ENCODE data around the gene COL4A2.

Gene COL4A2

DNA sequence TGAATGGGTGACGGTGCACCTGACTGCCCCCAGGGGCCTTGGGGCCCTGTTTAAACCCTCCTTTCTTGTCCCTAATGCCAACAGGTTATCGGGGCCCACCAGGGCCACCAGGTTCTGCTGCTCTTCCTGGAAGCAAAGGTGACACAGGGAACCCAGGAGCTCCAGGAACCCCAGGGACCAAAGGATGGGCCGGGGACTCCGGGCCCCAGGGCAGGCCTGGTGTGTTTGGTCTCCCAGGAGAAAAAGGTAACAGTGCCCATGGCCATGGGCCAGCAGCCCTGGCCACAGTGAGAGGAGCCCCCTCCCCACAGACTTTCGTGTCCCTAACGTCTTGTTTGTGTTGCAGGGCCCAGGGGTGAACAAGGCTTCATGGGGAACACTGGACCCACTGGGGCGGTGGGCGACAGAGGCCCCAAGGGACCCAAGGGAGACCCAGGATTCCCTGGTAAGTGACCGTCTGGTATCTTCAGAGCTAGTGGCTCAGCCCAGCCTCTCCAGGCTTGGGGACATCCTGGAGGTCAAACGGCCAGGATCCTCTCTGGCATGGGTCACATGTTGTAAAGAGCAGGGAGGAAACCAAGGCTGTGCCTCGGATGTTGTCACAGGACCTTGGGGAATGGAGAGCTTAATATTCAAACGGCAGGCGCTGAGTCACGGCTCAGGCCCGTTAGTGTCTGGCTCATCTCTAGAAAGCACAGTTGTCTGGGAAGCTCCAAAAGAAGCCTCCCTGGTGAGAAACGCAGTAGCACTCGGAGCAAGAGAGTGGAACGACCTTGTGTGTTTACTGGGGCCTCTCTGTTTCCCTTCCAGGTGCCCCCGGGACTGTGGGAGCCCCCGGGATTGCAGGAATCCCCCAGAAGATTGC lies 196.2 kb downstream of the COL4A2 start:
- DNase-seq: no peak

DNA sequence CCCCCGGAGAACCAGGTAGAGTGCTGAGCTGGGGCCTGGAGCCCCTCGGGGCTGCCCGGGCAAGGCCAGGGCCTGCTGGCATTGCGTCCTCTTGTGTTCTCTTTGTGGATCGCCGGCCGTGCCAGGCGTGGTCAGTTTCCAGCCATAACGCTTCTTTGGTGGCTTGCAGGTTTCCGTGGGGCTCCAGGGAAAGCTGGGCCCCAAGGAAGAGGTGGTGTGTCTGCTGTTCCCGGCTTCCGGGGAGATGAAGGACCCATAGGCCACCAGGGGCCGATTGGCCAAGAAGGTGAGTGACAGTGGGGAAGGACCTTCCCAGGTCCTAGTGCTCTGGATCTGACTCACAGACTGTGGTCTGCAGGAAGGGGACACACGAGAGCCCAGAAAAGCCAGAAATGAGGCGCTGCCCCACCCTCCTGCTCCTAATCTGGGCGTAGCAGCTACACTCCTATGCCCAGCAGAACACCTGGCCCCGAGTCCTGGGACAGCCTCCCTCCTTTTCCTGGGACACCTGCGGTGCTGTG lies 197.0 kb downstream of the COL4A2 start:
- no peak for DNase-seq

DNA sequence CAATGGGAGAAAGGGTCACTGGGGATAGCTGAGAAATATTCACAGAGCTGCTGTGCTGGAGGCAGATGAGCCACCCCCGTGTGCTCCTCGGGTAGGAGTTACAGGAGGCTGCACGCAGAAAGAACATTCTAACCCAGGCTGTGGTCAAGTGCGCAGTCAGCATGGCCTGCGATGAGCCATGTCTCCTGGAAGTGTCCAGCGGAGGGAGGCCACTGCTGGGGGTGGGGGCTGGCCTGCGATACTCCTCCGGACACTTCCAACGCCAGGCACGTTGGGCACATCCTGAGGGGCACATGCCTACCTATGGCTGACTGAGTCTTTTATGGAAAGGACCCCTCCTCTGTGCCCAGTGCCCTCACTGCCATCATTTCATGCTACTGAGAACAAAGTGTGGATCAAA lies 198.5 kb downstream of the COL4A2 start:
- no peak for DNase-seq

DNA sequence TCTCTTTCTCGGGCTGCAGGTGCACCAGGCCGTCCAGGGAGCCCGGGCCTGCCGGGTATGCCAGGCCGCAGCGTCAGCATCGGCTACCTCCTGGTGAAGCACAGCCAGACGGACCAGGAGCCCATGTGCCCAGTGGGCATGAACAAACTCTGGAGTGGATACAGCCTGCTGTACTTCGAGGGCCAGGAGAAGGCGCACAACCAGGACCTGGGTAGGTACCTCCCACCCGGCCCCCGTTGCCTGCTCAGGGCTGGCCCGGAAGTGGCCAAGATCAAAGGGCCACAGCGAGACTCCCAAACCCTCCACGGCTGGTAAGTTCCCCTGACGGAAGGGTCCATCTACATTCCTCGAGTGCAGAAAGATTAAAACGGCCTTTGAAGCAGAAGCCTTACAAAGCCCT lies 199.3 kb downstream of the COL4A2 start:
- DNase-seq: no peak

DNA sequence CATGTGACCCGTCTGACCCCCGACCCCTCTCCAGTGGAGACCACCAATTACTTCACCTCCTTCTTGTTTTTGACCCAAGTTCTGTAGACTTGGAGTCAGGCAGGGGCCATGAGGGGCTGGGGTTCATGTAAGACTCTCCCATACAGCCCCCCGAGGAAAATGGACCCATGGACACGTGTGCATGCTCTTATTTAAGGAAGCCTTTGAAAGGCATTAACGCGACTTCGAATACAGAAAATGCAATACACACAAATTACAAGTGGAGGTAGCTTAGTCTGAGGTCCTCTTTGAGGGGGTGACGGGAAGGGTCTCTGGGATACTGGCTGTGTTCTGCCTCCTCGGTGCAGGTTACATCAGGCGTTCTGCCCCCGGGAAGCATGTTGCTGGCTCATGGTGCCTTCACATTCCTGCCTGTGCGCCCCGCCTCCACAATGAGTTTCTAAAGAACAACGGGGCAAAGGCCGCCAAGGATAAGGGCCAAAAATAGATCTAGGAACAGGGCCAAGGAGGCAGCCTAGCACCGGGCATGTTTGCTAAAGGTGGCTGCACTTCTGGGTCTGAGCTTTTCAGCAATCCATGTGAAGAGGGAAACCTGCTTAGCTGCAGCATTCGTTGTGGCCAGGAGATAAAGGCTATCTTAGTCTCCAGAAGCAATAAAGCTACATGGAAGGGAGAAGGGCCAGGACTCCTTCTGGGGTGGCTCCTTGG lies 199.9 kb downstream of the COL4A2 start:
- DNase-seq: no peak

DNA sequence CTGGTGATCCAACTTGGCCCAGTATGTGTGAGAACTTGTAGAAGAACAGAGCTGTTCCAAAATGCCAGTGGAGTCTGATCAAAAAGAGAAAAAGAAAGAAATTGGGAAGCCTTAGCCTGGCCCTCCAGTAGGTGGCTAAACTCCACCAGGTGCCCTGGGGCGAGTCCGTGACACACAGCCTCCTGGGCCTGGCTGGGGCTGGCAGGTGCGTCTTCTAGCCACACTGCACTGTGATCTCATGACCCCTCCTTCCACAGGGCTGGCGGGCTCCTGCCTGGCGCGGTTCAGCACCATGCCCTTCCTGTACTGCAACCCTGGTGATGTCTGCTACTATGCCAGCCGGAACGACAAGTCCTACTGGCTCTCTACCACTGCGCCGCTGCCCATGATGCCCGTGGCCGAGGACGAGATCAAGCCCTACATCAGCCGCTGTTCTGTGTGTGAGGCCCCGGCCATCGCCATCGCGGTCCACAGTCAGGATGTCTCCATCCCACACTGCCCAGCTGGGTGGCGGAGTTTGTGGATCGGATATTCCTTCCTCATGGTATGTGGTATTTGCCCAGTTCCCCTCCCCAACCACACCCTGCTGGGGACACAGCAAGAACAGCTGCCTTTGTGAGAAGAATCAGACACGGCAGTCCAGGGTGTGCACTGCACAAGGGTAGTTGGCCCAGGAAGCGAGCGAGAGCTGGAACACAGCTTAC lies 200.7 kb downstream of the COL4A2 start:
- no peak for DNase-seq

DNA sequence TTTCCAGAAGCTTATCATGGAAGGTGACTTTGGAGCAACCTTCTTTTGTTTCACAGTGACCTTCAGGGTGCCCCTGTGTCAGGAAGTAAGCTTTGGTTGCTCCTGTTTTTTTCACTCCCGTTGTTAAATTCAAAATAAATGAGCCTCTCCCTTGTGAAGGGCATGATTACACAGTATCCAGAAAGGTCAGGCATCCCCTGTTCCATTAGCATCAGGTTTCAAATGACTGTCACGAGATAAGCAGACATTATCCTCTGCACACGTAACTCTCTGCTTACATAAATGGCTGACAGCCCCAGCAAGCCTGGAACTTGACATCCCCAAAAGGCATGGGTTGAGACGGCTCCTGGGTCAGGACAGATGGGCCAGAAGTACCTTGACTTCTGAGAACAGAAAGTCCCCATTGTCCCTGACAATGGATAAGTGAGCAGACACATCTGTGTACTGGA lies 202.4 kb downstream of the COL4A2 start:
- DNase-seq: no peak

DNA sequence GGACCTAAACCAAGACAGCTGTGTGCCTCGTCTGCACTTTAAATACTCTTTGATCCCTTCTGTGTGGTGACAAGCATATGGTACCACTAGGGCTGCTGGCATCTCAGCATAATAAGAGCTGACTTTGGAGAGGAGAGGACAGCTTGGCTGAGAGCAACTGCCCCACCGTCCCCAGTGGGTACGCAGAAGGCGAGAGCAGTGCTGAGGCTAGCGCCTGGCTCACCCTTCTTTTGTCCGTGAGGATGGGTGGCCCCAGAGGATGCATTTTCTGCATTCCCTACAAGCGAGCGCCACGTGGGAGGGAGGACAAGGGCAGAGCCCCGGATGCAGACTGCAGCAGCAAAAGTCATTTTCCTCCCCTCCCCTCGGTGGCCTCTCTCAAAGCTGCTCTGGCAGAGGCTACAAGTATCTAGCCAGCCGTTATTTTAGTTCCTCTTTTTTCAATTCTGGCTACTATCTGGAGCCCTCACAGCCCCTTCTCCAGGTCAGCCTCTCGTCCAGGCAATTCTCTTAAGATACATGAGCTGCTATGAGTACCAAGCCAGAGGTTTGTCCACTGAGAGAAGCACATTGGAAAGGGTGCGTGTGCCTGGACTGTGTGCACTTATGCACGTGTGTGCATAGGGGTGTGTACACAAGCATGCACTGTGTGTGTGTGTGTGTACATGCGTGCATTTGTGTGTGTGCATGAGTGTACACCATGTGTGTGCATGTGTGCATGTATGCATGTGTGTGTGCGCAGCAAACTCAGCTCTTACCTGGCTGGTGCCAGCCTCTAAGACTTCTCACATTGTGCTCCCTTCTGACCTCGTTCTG lies 203.1 kb downstream of the COL4A2 start:
- no peak for DNase-seq

DNA sequence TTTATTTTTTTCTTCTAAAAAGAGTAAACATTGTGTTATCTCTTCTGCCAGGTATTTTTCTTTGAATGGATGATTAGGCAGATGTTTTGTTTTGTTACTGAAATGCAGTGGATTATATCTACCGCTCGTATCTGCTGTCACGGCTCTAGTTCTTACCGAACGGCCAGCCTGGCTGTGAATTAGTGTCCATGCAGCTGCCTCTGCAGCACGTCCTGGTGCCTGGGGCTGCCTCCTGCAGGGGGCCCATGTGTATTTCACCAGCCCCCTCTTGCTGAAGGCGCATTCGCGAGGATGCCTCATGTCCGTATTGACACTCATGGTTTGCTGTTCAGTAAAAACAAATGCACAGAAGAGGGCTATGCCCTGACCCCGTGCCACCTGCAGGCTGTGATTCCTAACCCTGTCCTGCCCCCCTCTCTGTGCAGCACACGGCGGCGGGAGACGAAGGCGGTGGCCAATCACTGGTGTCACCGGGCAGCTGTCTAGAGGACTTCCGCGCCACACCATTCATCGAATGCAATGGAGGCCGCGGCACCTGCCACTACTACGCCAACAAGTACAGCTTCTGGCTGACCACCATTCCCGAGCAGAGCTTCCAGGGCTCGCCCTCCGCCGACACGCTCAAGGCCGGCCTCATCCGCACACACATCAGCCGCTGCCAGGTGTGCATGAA lies 204.6 kb downstream of the COL4A2 start:
- no peak for DNase-seq

DNA sequence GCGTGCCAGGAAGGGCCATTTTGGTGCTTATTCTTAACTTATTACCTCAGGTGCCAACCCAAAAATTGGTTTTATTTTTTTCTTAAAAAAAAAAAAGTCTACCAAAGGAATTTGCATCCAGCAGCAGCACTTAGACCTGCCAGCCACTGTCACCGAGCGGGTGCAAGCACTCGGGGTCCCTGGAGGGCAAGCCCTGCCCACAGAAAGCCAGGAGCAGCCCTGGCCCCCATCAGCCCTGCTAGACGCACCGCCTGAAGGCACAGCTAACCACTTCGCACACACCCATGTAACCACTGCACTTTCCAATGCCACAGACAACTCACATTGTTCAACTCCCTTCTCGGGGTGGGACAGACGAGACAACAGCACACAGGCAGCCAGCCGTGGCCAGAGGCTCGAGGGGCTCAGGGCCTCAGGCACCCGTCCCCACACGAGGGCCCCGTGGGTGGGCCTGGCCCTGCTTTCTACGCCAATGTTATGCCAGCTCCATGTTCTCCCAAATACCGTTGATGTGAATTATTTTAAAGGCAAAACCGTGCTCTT lies 205.2 kb downstream of the COL4A2 start:
- no peak for DNase-seq

DNA sequence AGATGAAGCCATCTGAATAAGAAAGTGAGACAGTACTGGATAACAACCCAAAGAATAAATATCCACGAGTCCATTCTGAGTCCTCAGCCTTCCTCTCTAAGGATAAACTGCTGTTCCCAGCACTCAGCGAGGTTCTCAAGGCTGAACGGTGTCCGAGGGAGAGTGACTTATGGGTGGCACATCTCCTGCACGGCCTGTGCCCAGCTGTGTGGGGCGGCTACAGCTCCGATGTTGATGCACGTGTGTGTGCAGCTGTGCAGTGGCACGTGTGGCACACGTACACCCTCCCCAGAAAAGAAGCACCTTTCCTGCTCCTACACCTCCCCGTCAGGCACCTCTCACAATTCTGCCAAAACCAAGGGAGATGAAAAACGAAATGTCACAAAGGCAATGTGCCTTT lies 209.4 kb downstream of the COL4A2 start:
- DNase-seq: no peak

DNA sequence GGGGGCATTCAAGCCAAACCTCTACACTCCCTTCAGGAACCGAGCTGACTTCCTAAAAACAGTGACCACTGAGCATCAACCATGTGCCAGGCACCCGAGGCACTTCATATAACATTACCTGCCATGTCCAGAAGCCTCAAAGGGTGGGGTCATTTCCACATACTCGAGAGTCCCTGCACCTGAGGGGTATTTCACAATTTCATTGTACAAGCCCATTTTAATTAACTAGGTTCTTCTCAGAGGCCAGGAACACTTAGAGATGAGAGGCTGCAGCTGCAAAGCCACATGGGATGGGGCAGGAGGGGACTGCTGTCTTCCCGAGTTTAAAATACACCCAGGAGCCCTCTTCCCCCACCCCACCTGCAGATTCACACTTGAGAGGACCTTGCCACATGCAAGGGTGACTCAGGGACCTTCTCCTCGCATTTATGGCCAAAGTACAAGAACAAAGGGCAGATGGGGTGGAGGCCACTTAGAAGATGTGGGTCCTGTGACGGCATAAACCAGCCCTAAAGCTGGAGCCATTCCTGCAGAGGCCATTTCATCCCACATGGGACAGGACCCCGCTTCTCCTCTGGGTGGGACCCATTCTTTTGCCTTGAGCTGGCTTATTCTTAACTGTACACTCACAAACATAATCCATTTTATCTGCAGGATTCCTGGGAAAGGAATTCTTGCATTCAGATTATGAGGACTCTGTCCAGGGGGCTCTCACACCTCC lies 210.6 kb downstream of the COL4A2 start:
- no peak for DNase-seq

DNA sequence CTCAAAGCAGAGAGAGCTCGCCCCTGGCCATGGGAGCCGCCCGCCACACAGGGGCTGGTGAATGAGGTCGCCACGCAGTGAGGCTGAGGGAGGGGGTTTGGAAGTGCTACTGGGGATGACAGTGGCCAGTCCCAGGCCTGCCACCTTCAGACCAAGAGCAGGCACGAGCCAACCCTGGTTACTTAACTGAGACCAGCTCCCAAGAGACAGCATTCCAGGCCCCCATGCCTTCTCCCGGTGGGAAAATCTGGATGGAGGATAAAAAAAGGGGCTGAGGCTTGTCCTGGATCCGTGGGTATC lies 211.1 kb downstream of the COL4A2 start:
- DNase-seq: no peak

DNA sequence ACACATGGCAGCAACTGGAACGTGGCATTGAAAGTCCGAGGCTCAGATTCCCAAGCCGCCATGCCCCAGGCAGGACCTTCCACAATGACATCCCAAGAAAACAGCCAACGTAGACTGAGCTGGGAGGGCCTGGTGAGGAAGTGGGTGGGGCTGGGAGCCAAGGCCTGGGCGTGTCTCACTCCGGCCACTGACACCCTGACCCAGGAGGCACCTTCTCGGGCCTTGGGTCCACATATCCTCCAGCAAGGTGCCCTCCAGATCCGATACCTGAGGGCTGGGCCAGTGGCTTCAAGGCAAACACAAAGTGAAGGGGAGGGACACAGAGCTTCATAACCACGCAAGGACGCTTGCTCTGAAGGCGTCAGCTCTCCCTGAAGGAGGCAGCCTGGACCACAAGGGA lies 211.5 kb downstream of the COL4A2 start:
- no peak for DNase-seq

DNA sequence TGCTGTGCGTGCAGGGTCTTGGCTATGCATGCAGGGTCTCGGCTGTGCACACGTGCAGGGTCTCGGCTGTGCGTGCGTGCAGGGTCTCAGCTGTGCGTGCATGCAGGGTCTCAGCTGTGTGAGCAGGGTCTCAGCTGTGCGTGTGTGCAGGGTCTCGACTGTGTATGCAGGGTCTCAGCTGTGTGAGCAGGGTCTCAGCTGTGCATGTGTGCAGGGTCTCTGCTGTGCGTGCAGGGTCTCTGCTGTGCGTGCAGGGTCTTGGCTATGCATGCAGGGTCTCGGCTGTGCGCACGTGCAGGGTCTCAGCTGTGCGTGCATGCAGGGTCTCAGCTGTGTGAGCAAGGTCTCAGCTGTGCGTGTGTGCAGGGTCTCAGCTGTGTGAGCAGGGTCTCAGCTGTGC lies 212.0 kb downstream of the COL4A2 start:
- DNase-seq: no peak

DNA sequence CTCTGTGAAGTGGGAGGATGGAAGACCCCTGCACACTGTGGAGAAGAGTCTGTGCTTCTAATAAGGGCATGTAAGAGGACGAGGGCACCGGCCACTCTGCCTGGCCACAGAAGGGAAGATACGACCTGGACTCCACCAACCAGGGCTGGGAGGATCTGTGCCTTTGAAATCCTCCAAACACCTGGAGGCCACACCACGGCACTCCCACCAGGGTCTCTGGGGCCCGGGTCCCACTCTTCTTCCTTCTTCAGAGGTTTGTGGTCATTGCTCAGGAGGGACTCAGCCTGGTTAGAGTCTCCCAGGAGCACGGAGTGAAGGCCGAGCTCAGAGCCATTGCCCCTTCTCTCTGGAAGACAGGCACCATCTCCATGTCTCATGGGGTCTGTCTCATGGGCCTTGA lies 212.4 kb downstream of the COL4A2 start:
- no peak for DNase-seq

DNA sequence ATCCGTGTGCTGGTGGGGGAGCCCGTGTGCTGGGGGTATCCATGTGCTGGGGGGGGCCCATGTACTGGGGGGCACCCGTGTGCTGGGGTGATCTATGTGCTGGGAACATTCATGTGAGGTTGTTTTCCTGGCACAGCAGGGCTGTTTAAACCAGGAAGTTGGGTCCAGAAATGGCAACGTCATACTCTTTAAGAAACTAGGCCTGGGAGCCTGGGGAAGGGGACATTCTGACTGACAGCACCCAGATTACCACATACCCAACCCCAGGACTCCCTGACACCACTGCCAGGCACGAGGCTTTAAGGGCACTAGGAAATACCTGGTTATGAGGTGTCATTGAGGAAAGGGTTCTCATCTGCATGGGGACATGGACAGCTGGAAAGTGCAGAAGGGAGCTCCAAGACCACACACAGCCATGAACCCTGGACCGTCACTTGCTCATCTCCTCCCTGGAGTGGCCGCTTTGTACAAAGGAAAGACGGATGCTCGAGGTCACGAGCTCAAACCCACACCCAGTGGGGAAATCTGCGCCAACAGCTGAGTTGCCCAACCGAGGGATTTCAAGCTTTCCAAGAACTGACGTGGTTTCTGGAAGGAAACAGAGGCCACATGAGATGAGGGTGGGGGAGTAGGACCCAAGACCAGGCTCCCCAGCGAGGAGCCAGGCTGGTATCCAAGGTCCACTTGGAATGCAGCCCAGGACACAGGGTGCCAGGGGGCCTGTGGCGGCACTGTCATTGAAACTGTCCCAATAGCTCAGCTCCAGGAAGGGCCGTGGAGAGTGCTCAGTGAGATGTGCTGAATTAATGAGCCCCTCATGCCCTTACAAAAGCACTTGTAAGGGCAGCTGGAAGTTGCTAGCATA lies 213.6 kb downstream of the COL4A2 start:
- DNase-seq: no peak

DNA sequence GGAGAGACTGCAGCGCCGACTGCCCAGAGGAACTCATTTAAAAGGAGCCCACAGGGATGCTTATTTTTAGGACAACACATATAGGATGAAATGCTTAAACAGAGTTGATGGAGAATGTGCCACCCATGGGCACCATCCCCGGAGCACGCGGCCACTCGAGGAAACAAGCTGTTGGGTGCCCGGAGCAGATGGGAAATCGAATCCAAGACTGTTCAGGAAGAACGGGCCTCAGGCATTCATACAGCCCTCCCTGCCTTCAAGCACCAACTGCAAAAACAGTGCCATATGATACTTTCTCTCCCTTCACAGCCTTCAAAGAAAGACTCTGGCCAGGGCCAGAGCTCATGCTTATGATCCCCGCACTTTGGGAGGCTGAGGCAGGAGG lies 214.2 kb downstream of the COL4A2 start:
- DNase-seq: no peak

DNA sequence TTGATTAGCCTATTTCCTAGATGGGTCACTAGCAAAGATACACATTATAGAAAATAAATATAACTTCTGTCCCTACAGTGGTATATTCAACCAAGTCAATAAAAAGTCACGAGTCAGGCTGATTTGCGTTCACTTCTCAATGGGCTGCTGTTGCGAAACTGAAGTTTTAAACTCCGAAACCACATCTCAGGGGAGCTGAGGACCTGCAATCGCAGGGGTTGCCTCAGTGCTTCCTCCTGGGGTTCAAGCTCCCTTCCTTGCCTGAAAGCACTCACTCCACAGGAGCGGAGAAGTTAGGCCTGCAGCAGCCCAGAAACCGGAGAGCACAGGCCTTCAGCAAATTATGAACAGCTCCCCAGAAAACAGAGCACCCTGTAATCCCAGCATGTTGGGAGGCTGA lies 214.9 kb downstream of the COL4A2 start:
- DNase-seq: no peak

DNA sequence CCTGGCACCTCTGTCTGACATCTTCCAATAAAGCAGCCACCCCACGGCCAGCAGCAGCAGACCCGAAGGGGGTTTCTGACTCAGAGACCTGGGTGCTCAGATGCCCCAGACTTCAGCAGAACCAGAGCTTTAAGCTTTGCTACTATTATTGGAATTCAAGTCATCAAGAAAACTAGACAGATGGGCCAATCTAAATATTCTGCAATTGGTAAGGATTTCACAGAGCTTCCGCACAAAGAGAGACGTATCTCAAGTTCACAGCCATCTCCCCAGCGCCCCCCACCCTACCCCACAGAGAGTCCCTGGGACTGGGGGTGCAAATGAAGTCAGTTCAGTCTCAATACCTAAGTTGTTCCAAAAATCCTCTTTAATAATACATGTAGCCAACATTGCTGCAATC lies 215.6 kb downstream of the COL4A2 start:
- no peak for DNase-seq

Data from activated CD4-positive, alpha-beta T cell treated with anti-CD3 and anti-CD28 coated beads, Interleukin-2, amount 50 U/mL, for 16 hours (primary cell).